Measurements from ENCODE around the gene FAM229B. TPM values are rescaled to one million over a fixed set of nuclear protein-coding genes. Genes with fewer than 3 reads are reported as not detected.

FAM229B gene
- total and polyA plus RNA-seq, 7 donors: 5.8 to 17.7 (median 10.0) TPM

DNA sequence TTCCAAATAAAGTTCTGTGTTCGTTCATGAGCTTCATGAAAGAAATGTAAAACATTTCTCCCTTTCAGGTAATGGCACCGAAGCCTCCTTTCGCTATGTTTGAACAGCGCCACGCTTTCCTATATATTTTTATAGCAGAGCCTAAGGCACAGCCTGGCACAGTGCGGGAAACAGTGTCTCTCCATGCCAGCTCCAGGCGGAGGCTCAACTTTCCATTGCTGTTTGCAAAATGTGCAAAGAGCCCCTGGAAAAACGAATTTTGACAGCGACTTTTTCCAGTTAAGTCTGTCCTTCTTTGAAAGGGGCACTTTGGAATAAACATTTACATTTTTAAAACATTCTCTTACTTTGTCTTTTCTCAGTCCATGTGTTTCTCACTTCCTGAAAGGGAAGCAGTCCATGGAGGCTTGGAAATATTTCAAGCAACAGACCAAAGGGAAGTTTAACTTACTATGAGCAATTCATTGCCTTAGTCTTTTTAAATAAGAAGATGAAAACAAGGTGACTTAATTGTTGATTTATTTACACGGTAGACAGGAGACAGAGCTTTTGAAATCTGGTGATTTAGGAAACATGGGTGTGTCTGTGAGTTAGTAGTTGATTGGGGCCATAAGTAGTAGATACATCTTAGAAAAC lies 32.7 kb upstream of the FAM229B start:
- Histone ChIP-seq H3K27me3 (ENCODE audit: insufficient read depth in 3 of 3, low read length in 2 of 3) (no peaks in the 10 kb centered on the region), H3K27ac (no peak overlapping the region), H3K4me1 (no peaks in the 10 kb centered on the region), H3K9me3 (no peaks in the 10 kb centered on the region), H3K36me3 (ENCODE audit: insufficient read depth in 1 of 2, low read depth in 1 of 2) (no peaks in the 10 kb centered on the region), H3K4me3 (no peak overlapping the region)
- DNase-seq: no peak
- intact Hi-C loops (cut with DNase I): no loop called here
- TF ChIP-seq CTCF (IDR thresholded peaks at IDR 0.05): no peak
- 81 to 85% (median 81%) methylated on average over 10 of the region's 10 CpGs for WGBS, 3 donors
- no peak for ATAC-seq

DNA sequence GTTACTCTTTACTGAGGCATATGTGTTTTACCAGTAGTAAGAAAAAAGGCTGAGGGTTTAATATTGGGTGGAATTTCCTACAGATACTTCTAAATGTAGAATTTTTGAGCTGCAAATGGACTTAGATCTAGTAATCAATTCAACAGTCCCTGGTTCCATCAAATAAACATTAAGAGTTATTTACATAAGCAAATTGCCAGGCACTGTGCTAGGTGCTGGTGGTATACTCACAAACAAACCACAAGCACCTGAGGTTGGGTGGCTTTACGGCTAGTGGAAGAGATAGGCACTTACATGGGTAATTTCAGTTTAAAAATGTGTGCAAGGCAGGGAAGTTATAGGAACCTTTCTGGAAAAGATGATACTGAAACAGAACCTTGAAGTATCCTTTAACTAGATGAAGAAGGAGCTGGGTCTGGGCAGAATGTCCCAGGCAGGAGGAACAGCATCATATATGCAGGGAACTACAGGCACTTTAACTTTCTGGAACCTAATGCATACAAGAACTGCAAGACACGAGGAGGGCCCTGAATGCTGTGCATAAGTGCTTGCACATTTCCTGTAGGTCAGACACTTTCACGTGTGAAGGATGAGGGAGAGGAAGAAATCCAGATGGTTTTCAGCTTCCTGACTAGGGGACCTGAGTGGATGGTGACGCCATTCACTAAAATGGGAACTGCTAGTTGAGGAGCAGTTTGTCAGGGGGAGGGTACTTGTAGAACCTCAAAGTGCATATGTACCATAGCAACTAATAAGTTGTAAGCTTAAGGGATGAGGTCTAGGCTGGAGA lies 29.0 kb upstream of the FAM229B start:
- TF ChIP-seq CTCF (IDR thresholded peaks at IDR 0.05): no peak
- intact Hi-C loops (cut with DNase I): no loop called here
- Histone ChIP-seq H3K36me3 (ENCODE audit: insufficient read depth in 1 of 2, low read depth in 1 of 2) (no peaks in the 10 kb centered on the region), H3K27me3 (ENCODE audit: insufficient read depth in 3 of 3, low read length in 2 of 3) (no peaks in the 10 kb centered on the region), H3K27ac (no peak overlapping the region), H3K9me3 (no peaks in the 10 kb centered on the region), H3K4me3 (no peak overlapping the region), H3K4me1 (no peaks in the 10 kb centered on the region)
- ATAC-seq: no peak
- WGBS, 3 donors: 69 to 78% (median 73%) methylated on average over 4 of the region's 4 CpGs
- no peak for DNase-seq

- H3K4me1 ChIP-seq: no peaks in the 10 kb centered on the region
- H3K4me3 ChIP-seq: no peak overlapping the region
- WGBS, 3 donors: 94 to 96% (median 96%) methylated on average over 4 of the region's 4 CpGs
- no peak overlapping the region for H3K27ac ChIP-seq
- H3K36me3 ChIP-seq (ENCODE audit: insufficient read depth in 1 of 2, low read depth in 1 of 2): no peaks in the 10 kb centered on the region
- TF ChIP-seq CTCF (IDR thresholded peaks at IDR 0.05): no peak
- H3K27me3 ChIP-seq (ENCODE audit: insufficient read depth in 3 of 3, low read length in 2 of 3): no peaks in the 10 kb centered on the region
- ATAC-seq (no peak), DNase-seq (no peak)
- no peaks in the 10 kb centered on the region for H3K9me3 ChIP-seq
- intact Hi-C loops (cut with DNase I): no loop called here
Measured at GRCh38 chr6:112061605-112062004, 25.8 kb upstream of the FAM229B start.

DNA sequence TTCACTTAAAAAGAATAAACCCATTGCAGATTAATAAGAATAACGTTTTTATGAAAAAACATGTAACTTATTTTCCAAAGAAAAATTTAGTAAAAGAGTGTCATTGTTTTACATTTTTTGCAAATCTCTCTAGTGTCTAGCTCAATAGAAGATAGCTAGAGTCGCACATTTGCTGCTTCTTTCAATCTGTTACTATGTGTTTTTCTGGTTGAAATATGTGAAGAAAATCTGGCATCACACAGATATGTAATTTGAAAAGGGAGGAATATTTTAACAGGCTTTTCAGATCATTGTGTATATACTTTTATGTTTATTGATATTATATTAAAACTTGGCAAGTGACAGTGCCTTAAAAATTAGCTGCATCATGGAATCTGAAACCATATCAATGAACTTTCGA lies 24.4 kb upstream of the FAM229B start:
- WGBS, 3 donors: 83 to 85% (median 84%) methylated on average over 3 of the region's 3 CpGs
- Histone ChIP-seq H3K4me3 (no peak overlapping the region), H3K27ac (no peak overlapping the region), H3K4me1 (no peaks in the 10 kb centered on the region), H3K9me3 (no peaks in the 10 kb centered on the region), H3K27me3 (ENCODE audit: insufficient read depth in 3 of 3, low read length in 2 of 3) (no peaks in the 10 kb centered on the region), H3K36me3 (ENCODE audit: insufficient read depth in 1 of 2, low read depth in 1 of 2) (peaks cover 0 to under 1% of the 10 kb centered on the region in 2 donors)
- DNase-seq (no peak), ATAC-seq (no peak)
- intact Hi-C loops (cut with DNase I): no loop called here
- TF ChIP-seq CTCF (IDR thresholded peaks at IDR 0.05): no peak

Measured in psoas muscle (tissue), 8 donors.